ENCODE results near the gene MMP27.

Gene MMP27

GRCh38 chr11:102727890-102728289 is 22.3 kb upstream of the MMP27 start:
- FAIRE-seq (no peak), DNase-seq (ENCODE audit: insufficient read length, low spot score) (no peak)
- TF ChIP-seq POU2F2 (IDR thresholded peaks at IDR 0.05; ENCODE audit: low read depth, low read length) (no peak), TAF1 (IDR thresholded peaks at IDR 0.05; ENCODE audit: low read depth, low read length) (no peak), POLR2A (IDR thresholded peaks at IDR 0.05; ENCODE audit: low read depth, low read length) (no peak), POLR2AphosphoS5 (IDR thresholded peaks at IDR 0.05; ENCODE audit: low read depth, low read length) (no peak), PAX5 (IDR thresholded peaks at IDR 0.05; ENCODE audit: insufficient read depth, low read length, severe bottlenecking) (no peak), SPI1 (IDR thresholded peaks at IDR 0.05; ENCODE audit: low read depth, low read length) (no peak)

GRCh38 chr11:102724904-102725500 is 19.4 kb upstream of the MMP27 start, which contains the start of gene MMP8:
Gene MMP8 (minus strand): TSS chr11:102724954. CDS start chr11:102724855, 99 bp downstream.
- no peak for FAIRE-seq
- TF ChIP-seq SPI1 (IDR thresholded peaks at IDR 0.05; ENCODE audit: low read depth, low read length) = no peak
- TF ChIP-seq TAF1 (IDR thresholded peaks at IDR 0.05; ENCODE audit: low read depth, low read length) = no peak
- TF ChIP-seq POU2F2 (IDR thresholded peaks at IDR 0.05; ENCODE audit: low read depth, low read length) = no peak
- TF ChIP-seq PAX5 (IDR thresholded peaks at IDR 0.05; ENCODE audit: insufficient read depth, low read length, severe bottlenecking) = no peak
- TF ChIP-seq POLR2A (IDR thresholded peaks at IDR 0.05; ENCODE audit: low read depth, low read length) = no peak
- DNase-seq (ENCODE audit: insufficient read length, low spot score) = no peak

GRCh38 chr11:102722821-102723220 is 17.3 kb upstream of the MMP27 start:
- TF ChIP-seq POLR2A (IDR thresholded peaks at IDR 0.05; ENCODE audit: low read depth, low read length) = no peak
- no peak for TF ChIP-seq TAF1 (IDR thresholded peaks at IDR 0.05; ENCODE audit: low read depth, low read length)
- peak; percentile 61; the same call in 1 of the 2 replicates for TF ChIP-seq SPI1 (IDR thresholded peaks at IDR 0.05; ENCODE audit: low read depth, low read length)
- no peak for TF ChIP-seq PAX5 (IDR thresholded peaks at IDR 0.05; ENCODE audit: insufficient read depth, low read length, severe bottlenecking)
- FAIRE-seq (no peak), DNase-seq (ENCODE audit: insufficient read length, low spot score) (no peak)

GRCh38 chr11:102719620-102720277 is 14.2 kb upstream of the MMP27 start:
- FAIRE-seq = no peak
- TF ChIP-seq SPI1 (IDR thresholded peaks at IDR 0.05; ENCODE audit: low read depth, low read length) = no peak
- no peak for TF ChIP-seq POLR2AphosphoS5 (IDR thresholded peaks at IDR 0.05; ENCODE audit: low read depth, low read length)
- no peak for TF ChIP-seq POU2F2 (IDR thresholded peaks at IDR 0.05; ENCODE audit: low read depth, low read length)
- TF ChIP-seq TAF1 (IDR thresholded peaks at IDR 0.05; ENCODE audit: low read depth, low read length) = no peak
- TF ChIP-seq POLR2A (IDR thresholded peaks at IDR 0.05; ENCODE audit: low read depth, low read length) = no peak
- TF ChIP-seq PAX5 (IDR thresholded peaks at IDR 0.05; ENCODE audit: insufficient read depth, low read length, severe bottlenecking) = no peak

GRCh38 chr11:102717280-102717679 is 11.7 kb upstream of the MMP27 start:
- no peak for DNase-seq (ENCODE audit: insufficient read length, low spot score)
- TF ChIP-seq TAF1 (IDR thresholded peaks at IDR 0.05; ENCODE audit: low read depth, low read length) (no peak), POLR2AphosphoS5 (IDR thresholded peaks at IDR 0.05; ENCODE audit: low read depth, low read length) (no peak), POU2F2 (IDR thresholded peaks at IDR 0.05; ENCODE audit: low read depth, low read length) (no peak), POLR2A (IDR thresholded peaks at IDR 0.05; ENCODE audit: low read depth, low read length) (no peak), PAX5 (IDR thresholded peaks at IDR 0.05; ENCODE audit: insufficient read depth, low read length, severe bottlenecking) (no peak), SPI1 (IDR thresholded peaks at IDR 0.05; ENCODE audit: low read depth, low read length) (no peak)
- no peak for FAIRE-seq

More at GRCh38 chr11:102719620-102720277, 14.2 kb upstream of the MMP27 start:
- DNase-seq (ENCODE audit: insufficient read length, low spot score) = no peak

GRCh38 chr11:102716527-102716926 is 11.0 kb upstream of the MMP27 start:
- TF ChIP-seq TAF1 (IDR thresholded peaks at IDR 0.05; ENCODE audit: low read depth, low read length) (no peak), SPI1 (IDR thresholded peaks at IDR 0.05; ENCODE audit: low read depth, low read length) (peak; percentile 91), POLR2AphosphoS5 (IDR thresholded peaks at IDR 0.05; ENCODE audit: low read depth, low read length) (no peak)
- FAIRE-seq = no peak
- DNase-seq (ENCODE audit: insufficient read length, low spot score) = no peak

- TF ChIP-seq POLR2AphosphoS5 (IDR thresholded peaks at IDR 0.05; ENCODE audit: low read depth, low read length) (no peak), TAF1 (IDR thresholded peaks at IDR 0.05; ENCODE audit: low read depth, low read length) (no peak), PAX5 (IDR thresholded peaks at IDR 0.05; ENCODE audit: insufficient read depth, low read length, severe bottlenecking) (no peak), POLR2A (IDR thresholded peaks at IDR 0.05; ENCODE audit: low read depth, low read length) (no peak)
These were observed 6.6 kb upstream of the MMP27 start for GRCh38 chr11:102712137-102712536.

GRCh38 chr11:102709201-102709945 is 3.8 kb upstream of the MMP27 start:
- TF ChIP-seq POLR2A (IDR thresholded peaks at IDR 0.05; ENCODE audit: low read depth, low read length) (no peak), PAX5 (IDR thresholded peaks at IDR 0.05; ENCODE audit: insufficient read depth, low read length, severe bottlenecking) (no peak), POLR2AphosphoS5 (IDR thresholded peaks at IDR 0.05; ENCODE audit: low read depth, low read length) (no peak), SPI1 (IDR thresholded peaks at IDR 0.05; ENCODE audit: low read depth, low read length) (no peak), POU2F2 (IDR thresholded peaks at IDR 0.05; ENCODE audit: low read depth, low read length) (no peak)
- no peak for FAIRE-seq
- DNase-seq (ENCODE audit: insufficient read length, low spot score) = no peak

More at GRCh38 chr11:102712137-102712536, 6.6 kb upstream of the MMP27 start:
- DNase-seq (ENCODE audit: insufficient read length, low spot score) = no peak
- FAIRE-seq = no peak

- FAIRE-seq (no peak), DNase-seq (ENCODE audit: insufficient read length, low spot score) (no peak)
- TF ChIP-seq POU2F2 (IDR thresholded peaks at IDR 0.05; ENCODE audit: low read depth, low read length) (no peak), SPI1 (IDR thresholded peaks at IDR 0.05; ENCODE audit: low read depth, low read length) (no peak), TAF1 (IDR thresholded peaks at IDR 0.05; ENCODE audit: low read depth, low read length) (no peak), POLR2A (IDR thresholded peaks at IDR 0.05; ENCODE audit: low read depth, low read length) (no peak)
These were observed 3.1 kb upstream of the MMP27 start for GRCh38 chr11:102708654-102709053.

Data from GM12891 (cell line).